Measurements from ENCODE around the gene SPDYA. TPM values are rescaled to one million over a fixed set of nuclear protein-coding genes. Genes with fewer than 3 reads are reported as not detected.

SPDYA gene
- polyA plus RNA-seq (2011; rRNA removed) (0.07 and 0.22 TPM in 2 replicates), polyA minus RNA-seq (2011; rRNA and poly(A)+ RNA removed) (0.32 and 0.61 TPM in 2 replicates)

- no peaks in the 10 kb centered on the region for H3K27me3 ChIP-seq (ENCODE audit: control insufficient read depth, insufficient read depth, low read length)
- DNase-seq (ENCODE audit: low read depth, low spot score) = no peak
- ChIA-PET POLR2A (no interaction called here), CTCF (interaction anchor here (0.8 to 1.1 kb wide), 3 partner anchors 12 to 1107 kb away, joined by 3 to 5 read pairs (median 4); no protein-coding TSS in a partner anchor)
- peaks cover 3% of the 10 kb centered on the region; the same call in 1 of the 2 replicates for H3K9me3 ChIP-seq (ENCODE audit: control insufficient read depth, insufficient read depth, low read length)
- peak within 1 kb of the TSS; percentile 58 for H3K4me3 ChIP-seq (ENCODE audit: low read depth, low read length)
- no peak within 1 kb of the TSS for H3K27ac ChIP-seq (ENCODE audit: low read depth, low read length)
- TF ChIP-seq, protein P1, sequence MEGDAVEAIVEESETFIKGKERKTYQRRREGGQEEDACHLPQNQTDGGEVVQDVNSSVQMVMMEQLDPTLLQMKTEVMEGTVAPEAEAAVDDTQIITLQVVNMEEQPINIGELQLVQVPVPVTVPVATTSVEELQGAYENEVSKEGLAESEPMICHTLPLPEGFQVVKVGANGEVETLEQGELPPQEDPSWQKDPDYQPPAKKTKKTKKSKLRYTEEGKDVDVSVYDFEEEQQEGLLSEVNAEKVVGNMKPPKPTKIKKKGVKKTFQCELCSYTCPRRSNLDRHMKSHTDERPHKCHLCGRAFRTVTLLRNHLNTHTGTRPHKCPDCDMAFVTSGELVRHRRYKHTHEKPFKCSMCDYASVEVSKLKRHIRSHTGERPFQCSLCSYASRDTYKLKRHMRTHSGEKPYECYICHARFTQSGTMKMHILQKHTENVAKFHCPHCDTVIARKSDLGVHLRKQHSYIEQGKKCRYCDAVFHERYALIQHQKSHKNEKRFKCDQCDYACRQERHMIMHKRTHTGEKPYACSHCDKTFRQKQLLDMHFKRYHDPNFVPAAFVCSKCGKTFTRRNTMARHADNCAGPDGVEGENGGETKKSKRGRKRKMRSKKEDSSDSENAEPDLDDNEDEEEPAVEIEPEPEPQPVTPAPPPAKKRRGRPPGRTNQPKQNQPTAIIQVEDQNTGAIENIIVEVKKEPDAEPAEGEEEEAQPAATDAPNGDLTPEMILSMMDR (IDR thresholded peaks at IDR 0.05; ENCODE audit: low read depth, low read length) = no peak
These were observed at the start of gene SPDYA for GRCh38 chr2:28810384-28811285. Gene SPDYA, plus strand, starts transcription at chr2:28810834. Its CDS starts 5,181 bp downstream, at chr2:28816015.

DNA sequence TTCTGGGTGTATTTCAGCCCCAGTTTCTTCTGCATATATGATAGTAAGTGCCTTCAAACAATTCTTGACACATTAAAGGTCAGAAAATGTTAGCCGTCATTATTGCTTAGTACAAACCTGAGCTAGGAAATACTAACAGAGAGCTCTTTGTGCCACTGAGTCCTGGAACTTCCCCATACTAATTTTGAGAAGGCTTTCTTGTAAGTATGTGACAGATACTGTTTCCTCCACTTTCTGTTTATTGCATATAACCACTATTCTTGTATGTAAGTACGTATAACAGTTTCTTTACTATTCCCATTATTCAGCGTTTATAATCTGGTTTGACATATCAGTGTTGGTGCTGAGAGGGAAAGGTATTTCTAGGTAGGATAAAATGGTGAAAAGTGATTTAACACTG lies 49.2 kb upstream of the SPDYA start:
- TF ChIP-seq, protein P1 (IDR thresholded peaks at IDR 0.05; ENCODE audit: low read depth, low read length) = no peak
- CTCF ChIA-PET = interaction anchor here (1.3 to 3.8 kb wide), 3 partner anchors 97 to 194 kb away, joined by 3 to 12 read pairs (median 8); no protein-coding TSS in a partner anchor
- POLR2A ChIA-PET = no interaction called here

GRCh38 chr2:28764909-28765711 lies 45.5 kb upstream of the SPDYA start:
- ChIA-PET POLR2A (no interaction called here), CTCF (no interaction called here)

More for the DNA sequence above, 49.2 kb upstream of the SPDYA start:
- no peak for DNase-seq (ENCODE audit: low read depth, low spot score)
- H3K27ac ChIP-seq (ENCODE audit: low read depth, low read length) = no peak overlapping the region
- no peaks in the 10 kb centered on the region for H3K9me3 ChIP-seq (ENCODE audit: control insufficient read depth, insufficient read depth, low read length)
- no peak overlapping the region for H3K4me3 ChIP-seq (ENCODE audit: low read depth, low read length)
- H3K27me3 ChIP-seq (ENCODE audit: control insufficient read depth, insufficient read depth, low read length) = no peaks in the 10 kb centered on the region

GRCh38 chr2:28766070-28766469 lies 44.6 kb upstream of the SPDYA start:
- H3K4me3 ChIP-seq (ENCODE audit: low read depth, low read length) = no peak overlapping the region
- POLR2A ChIA-PET = no interaction called here
- TF ChIP-seq, protein P1 (IDR thresholded peaks at IDR 0.05; ENCODE audit: low read depth, low read length) = no peak
- H3K9me3 ChIP-seq (ENCODE audit: control insufficient read depth, insufficient read depth, low read length) = no peaks in the 10 kb centered on the region
- no peak overlapping the region for H3K27ac ChIP-seq (ENCODE audit: low read depth, low read length)
- H3K27me3 ChIP-seq (ENCODE audit: control insufficient read depth, insufficient read depth, low read length) = no peaks in the 10 kb centered on the region
- DNase-seq (ENCODE audit: low read depth, low spot score) = no peak
- CTCF ChIA-PET = interaction anchor here (1.2 kb wide), 1 partner anchor 173 kb away, joined by 6 read pairs; no protein-coding TSS in a partner anchor

More at GRCh38 chr2:28764909-28765711, 45.5 kb upstream of the SPDYA start:
- no peak for DNase-seq (ENCODE audit: low read depth, low spot score)
- TF ChIP-seq, protein P1 (IDR thresholded peaks at IDR 0.05; ENCODE audit: low read depth, low read length) = no peak
- Histone ChIP-seq H3K9me3 (ENCODE audit: control insufficient read depth, insufficient read depth, low read length) (no peaks in the 10 kb centered on the region), H3K27me3 (ENCODE audit: control insufficient read depth, insufficient read depth, low read length) (no peaks in the 10 kb centered on the region), H3K4me3 (ENCODE audit: low read depth, low read length) (no peak overlapping the region), H3K27ac (ENCODE audit: low read depth, low read length) (no peak overlapping the region)

Data from AG04450 (cell line).